ENCODE results near the gene CTH. TPM values are rescaled to one million over a fixed set of nuclear protein-coding genes. Genes with fewer than 3 reads are reported as not detected.

CTH gene
- total RNA-seq, 1 experiment from 2014 or later = 13.2 TPM

GRCh38 chr1:70431874-70432273 is 20.8 kb downstream of the CTH start:
- Histone ChIP-seq H3K9ac (ENCODE audit: low read length) (no peak overlapping the region), H3K27me3 (ENCODE audit: low read length) (no peaks in the 10 kb centered on the region), H3K27ac (ENCODE audit: low read length) (no peak overlapping the region), H3K79me2 (ENCODE audit: low read length) (no peaks in the 10 kb centered on the region), H3F3A (ENCODE audit: low read length, unreplicated experiment) (peaks cover 4% of the 10 kb centered on the region), H3K4me3 (ENCODE audit: low read length) (no peak overlapping the region), H2AFZ (ENCODE audit: low read length) (no peak overlapping the region), H3K4me1 (ENCODE audit: insufficient read depth, low read length) (peaks cover 24% of the 10 kb centered on the region), H4K20me1 (ENCODE audit: low read length) (no peaks in the 10 kb centered on the region), H3K9me3 (ENCODE audit: low read length) (no peaks in the 10 kb centered on the region), H3K36me3 (ENCODE audit: low read depth, low read length) (peaks cover 26% of the 10 kb centered on the region), H3K9me2 (replicated peaks; ENCODE audit: low read length) (no peaks in the 10 kb centered on the region), H3K4me2 (ENCODE audit: low read length) (no peak overlapping the region)
- ChIA-PET POLR2A (ENCODE audit: unreplicated experiment) (no interaction called here), CTCF (no interaction called here)
- no peak for DNase-seq
- intact Hi-C loops (cut with micrococcal nuclease) = no loop called here
- no peak for ATAC-seq
- TF ChIP-seq CTCF (conservative IDR thresholded peaks at IDR 0.05; ENCODE audit: low read depth, low read length) = no peak
- no peak for TF ChIP-seq EZH2phosphoT487 (IDR thresholded peaks at IDR 0.05; ENCODE audit: borderline replicate concordance, low read length)
- no peak for TF ChIP-seq EZH2 (IDR thresholded peaks at IDR 0.05; ENCODE audit: low read length, unreplicated experiment)
- no TSS peak for BruUV-seq (replicated peaks)

GRCh38 chr1:70434253-70434859 is 23.3 kb downstream of the CTH start:
- no TSS peak for BruUV-seq (replicated peaks)
- intact Hi-C loops (cut with micrococcal nuclease) = no loop called here
- Histone ChIP-seq H2AFZ (ENCODE audit: low read length) (no peak overlapping the region), H3K9ac (ENCODE audit: low read length) (no peak overlapping the region), H3K36me3 (ENCODE audit: low read depth, low read length) (peaks cover 26% of the 10 kb centered on the region), H3K4me3 (ENCODE audit: low read length) (no peak overlapping the region), H3K79me2 (ENCODE audit: low read length) (no peaks in the 10 kb centered on the region), H3K4me2 (ENCODE audit: low read length) (no peak overlapping the region), H4K20me1 (ENCODE audit: low read length) (no peaks in the 10 kb centered on the region), H3K27me3 (ENCODE audit: low read length) (no peaks in the 10 kb centered on the region), H3K9me2 (replicated peaks; ENCODE audit: low read length) (no peaks in the 10 kb centered on the region), H3K27ac (ENCODE audit: low read length) (no peak overlapping the region), H3K9me3 (ENCODE audit: low read length) (no peaks in the 10 kb centered on the region), H3K4me1 (ENCODE audit: insufficient read depth, low read length) (peaks cover 9% of the 10 kb centered on the region), H3F3A (ENCODE audit: low read length, unreplicated experiment) (peaks cover 4% of the 10 kb centered on the region)
- TF ChIP-seq EZH2phosphoT487 (IDR thresholded peaks at IDR 0.05; ENCODE audit: borderline replicate concordance, low read length) (no peak), CTCF (conservative IDR thresholded peaks at IDR 0.05; ENCODE audit: low read depth, low read length) (no peak), EZH2 (IDR thresholded peaks at IDR 0.05; ENCODE audit: low read length, unreplicated experiment) (no peak)
- CTCF ChIA-PET = no interaction called here
- no peak for ATAC-seq
- POLR2A ChIA-PET (ENCODE audit: unreplicated experiment) = interaction anchor here (0.7 kb wide), 1 partner anchor 24 kb away, joined by 7 read pairs; no protein-coding TSS in a partner anchor
- no peak for DNase-seq

GRCh38 chr1:70436622-70437251 is 25.7 kb downstream of the CTH start:
- Histone ChIP-seq H4K20me1 (ENCODE audit: low read length) (no peaks in the 10 kb centered on the region), H3K4me2 (ENCODE audit: low read length) (no peak overlapping the region), H3K27me3 (ENCODE audit: low read length) (no peaks in the 10 kb centered on the region), H3K79me2 (ENCODE audit: low read length) (no peaks in the 10 kb centered on the region), H3F3A (ENCODE audit: low read length, unreplicated experiment) (no peaks in the 10 kb centered on the region), H3K4me3 (ENCODE audit: low read length) (no peak overlapping the region), H3K9me3 (ENCODE audit: low read length) (no peaks in the 10 kb centered on the region), H2AFZ (ENCODE audit: low read length) (no peak overlapping the region), H3K9me2 (replicated peaks; ENCODE audit: low read length) (no peaks in the 10 kb centered on the region), H3K27ac (ENCODE audit: low read length) (no peak overlapping the region), H3K4me1 (ENCODE audit: insufficient read depth, low read length) (no peaks in the 10 kb centered on the region), H3K36me3 (ENCODE audit: low read depth, low read length) (peaks cover 19% of the 10 kb centered on the region), H3K9ac (ENCODE audit: low read length) (no peak overlapping the region)
- BruUV-seq (replicated peaks) = no TSS peak
- TF ChIP-seq EZH2phosphoT487 (IDR thresholded peaks at IDR 0.05; ENCODE audit: borderline replicate concordance, low read length) = no peak
- peak; percentile 50 for TF ChIP-seq CTCF (conservative IDR thresholded peaks at IDR 0.05; ENCODE audit: low read depth, low read length)
- ATAC-seq (no peak), DNase-seq (peak; percentile 18)
- intact Hi-C loops (cut with micrococcal nuclease) = loop anchor here (1.0 kb wide), 1 partner anchor 74 kb away; no protein-coding TSS in a partner anchor
- ChIA-PET POLR2A (ENCODE audit: unreplicated experiment) (no interaction called here), CTCF (no interaction called here)

Data from PC-3 (cell line).